HG03066 (cell line): ENCODE data around the gene LSP1.
A peak's percentile ranks its signal among the peaks of the same experiment; 100 is the strongest.

Source experiments
- ATAC-seq: cut with Tn5 transposase; IDR thresholded peaks from one replicate; pipeline ENCODE4 v1.9.1; 2021; ENCODE audit warnings: low read depth; ENCODE audit not compliant: unreplicated experiment

LSP1 gene

GRCh38 chr11:1847006-1847735, 5.7 kb upstream of the LSP1 start:
- ATAC-seq = no peak

- no peak for ATAC-seq
These were observed 4.8 kb upstream of the LSP1 start for GRCh38 chr11:1847926-1848639.

- no peak for ATAC-seq
These were observed 4.0 kb upstream of the LSP1 start for GRCh38 chr11:1848640-1849430.

- ATAC-seq = no peak
These were observed 1.3 kb upstream of the LSP1 start for GRCh38 chr11:1851468-1852180.

GRCh38 chr11:1852271-1852876, 510 bp upstream of the LSP1 start:
- ATAC-seq = peak; percentile 0

- ATAC-seq = no peak
These were observed 670 bp downstream of the LSP1 start for GRCh38 chr11:1853376-1854131.

GRCh38 chr11:1854132-1854948, 1.5 kb downstream of the LSP1 start:
- peak; percentile 26 for ATAC-seq

GRCh38 chr11:1854949-1855885, 2.3 kb downstream of the LSP1 start:
- ATAC-seq = peak; percentile 39

GRCh38 chr11:1855886-1856265, 3.0 kb downstream of the LSP1 start:
- ATAC-seq = no peak

- ATAC-seq = no peak
These were observed 3.6 kb downstream of the LSP1 start for GRCh38 chr11:1856306-1857005.

- no peak for ATAC-seq
These were observed 4.2 kb downstream of the LSP1 start for GRCh38 chr11:1857064-1857463.

GRCh38 chr11:1858154-1858553, 5.3 kb downstream of the LSP1 start:
- no peak for ATAC-seq

- no peak for ATAC-seq
These were observed 5.7 kb downstream of the LSP1 start for GRCh38 chr11:1858576-1858975.

- no peak for ATAC-seq
These were observed 6.1 kb downstream of the LSP1 start for GRCh38 chr11:1859004-1859403.

GRCh38 chr11:1860108-1860507, 7.2 kb downstream of the LSP1 start:
- no peak for ATAC-seq

- no peak for ATAC-seq
These were observed 8.8 kb downstream of the LSP1 start for GRCh38 chr11:1861435-1862411.
